Measurements from ENCODE around the gene RELN.

The RELN gene

GRCh38 chr7:103875718-103876117, 113.7 kb downstream of the RELN start:
- Histone ChIP-seq H3K4ac (ENCODE audit: low read depth in 1 of 2, low read length in 2 of 2) (no peak overlapping the region), H3K23ac (ENCODE audit: low read length in 2 of 2) (no peak overlapping the region), H4K8ac (ENCODE audit: low read length) (no peak overlapping the region), H2BK12ac (ENCODE audit: low read length in 2 of 2) (no peak overlapping the region), H3K27ac (ENCODE audit: low read length, poor library complexity, severe bottlenecking) (no peak overlapping the region), H3K36me3 (ENCODE audit: control insufficient read depth in 1 of 2, insufficient read depth in 2 of 2, low read depth in 1 of 2, low read length in 2 of 2) (no peaks in the 10 kb centered on the region), H3K18ac (ENCODE audit: low read depth in 1 of 2, low read length in 2 of 2) (no peak overlapping the region), H2AFZ (ENCODE audit: low read depth, low read length) (no peak overlapping the region), H2BK15ac (ENCODE audit: low read depth, poor library complexity, severe bottlenecking) (no peak overlapping the region), H2BK120ac (ENCODE audit: low read depth, low read length) (no peak overlapping the region), H3K4me3 (ENCODE audit: insufficient read depth in 1 of 2, low read depth in 1 of 2, low read length in 2 of 2) (no peak overlapping the region), H3K4me2 (ENCODE audit: low read length, poor library complexity, severe bottlenecking) (no peak overlapping the region), H4K91ac (ENCODE audit: low read length) (no peak overlapping the region), H2AK5ac (ENCODE audit: low read length, severe bottlenecking) (no peak overlapping the region), H3K14ac (ENCODE audit: low read length in 2 of 2) (no peak overlapping the region), H3K4me1 (ENCODE audit: control insufficient read depth, insufficient read depth, low read depth, low read length) (no peaks in the 10 kb centered on the region), H3K9ac (ENCODE audit: low read length) (no peak overlapping the region), H3K27me3 (ENCODE audit: control insufficient read depth in 1 of 2, insufficient read depth in 1 of 2, low read length in 2 of 2) (no peaks in the 10 kb centered on the region), H2BK5ac (ENCODE audit: low read depth, low read length, poor library complexity, severe bottlenecking) (no peak overlapping the region), H3K9me3 (ENCODE audit: control insufficient read depth, low read length) (no peaks in the 10 kb centered on the region), H3K79me1 (replicated peaks; ENCODE audit: low read length, poor library complexity, severe bottlenecking) (no peaks in the 10 kb centered on the region)
- no peak for DNase-seq

GRCh38 chr7:103871473-103871872, 118.0 kb downstream of the RELN start:
- Histone ChIP-seq H2BK15ac (ENCODE audit: low read depth, poor library complexity, severe bottlenecking) (no peak overlapping the region), H3K23ac (ENCODE audit: low read length in 2 of 2) (no peak overlapping the region), H3K9me3 (ENCODE audit: control insufficient read depth, low read length) (no peaks in the 10 kb centered on the region), H2AK5ac (ENCODE audit: low read length, severe bottlenecking) (no peak overlapping the region), H3K4ac (ENCODE audit: low read depth in 1 of 2, low read length in 2 of 2) (no peak overlapping the region), H3K18ac (ENCODE audit: low read depth in 1 of 2, low read length in 2 of 2) (no peak overlapping the region), H2BK5ac (ENCODE audit: low read depth, low read length, poor library complexity, severe bottlenecking) (no peak overlapping the region), H4K91ac (ENCODE audit: low read length) (no peak overlapping the region), H3K27ac (ENCODE audit: low read length, poor library complexity, severe bottlenecking) (no peak overlapping the region), H3K9ac (ENCODE audit: low read length) (no peak overlapping the region), H3K14ac (ENCODE audit: low read length in 2 of 2) (no peak overlapping the region), H3K4me3 (ENCODE audit: insufficient read depth in 1 of 2, low read depth in 1 of 2, low read length in 2 of 2) (no peak overlapping the region), H3K27me3 (ENCODE audit: control insufficient read depth in 1 of 2, insufficient read depth in 1 of 2, low read length in 2 of 2) (no peaks in the 10 kb centered on the region), H4K8ac (ENCODE audit: low read length) (no peak overlapping the region), H3K4me1 (ENCODE audit: control insufficient read depth, insufficient read depth, low read depth, low read length) (peaks cover 1% of the 10 kb centered on the region), H2AFZ (ENCODE audit: low read depth, low read length) (no peak overlapping the region), H3K36me3 (ENCODE audit: control insufficient read depth in 1 of 2, insufficient read depth in 2 of 2, low read depth in 1 of 2, low read length in 2 of 2) (no peaks in the 10 kb centered on the region), H2BK12ac (ENCODE audit: low read length in 2 of 2) (no peak overlapping the region), H2BK120ac (ENCODE audit: low read depth, low read length) (no peak overlapping the region), H3K4me2 (ENCODE audit: low read length, poor library complexity, severe bottlenecking) (no peak overlapping the region), H3K79me1 (replicated peaks; ENCODE audit: low read length, poor library complexity, severe bottlenecking) (no peaks in the 10 kb centered on the region)
- DNase-seq, result no peak
- 59% methylated on average over 1 of the region's 2 CpGs for WGBS

GRCh38 chr7:103870664-103871063, 118.8 kb downstream of the RELN start:
- WGBS, result 54% methylated on average over 3 of the region's 3 CpGs
- no peak for DNase-seq
- H3K18ac ChIP-seq (ENCODE audit: low read depth in 1 of 2, low read length in 2 of 2), result no peak overlapping the region
- no peak overlapping the region for H3K4ac ChIP-seq (ENCODE audit: low read depth in 1 of 2, low read length in 2 of 2)
- no peak overlapping the region for H2BK120ac ChIP-seq (ENCODE audit: low read depth, low read length)
- no peak overlapping the region for H2AK5ac ChIP-seq (ENCODE audit: low read length, severe bottlenecking)
- no peak overlapping the region for H3K4me2 ChIP-seq (ENCODE audit: low read length, poor library complexity, severe bottlenecking)
- no peak overlapping the region for H4K8ac ChIP-seq (ENCODE audit: low read length)
- H3K36me3 ChIP-seq (ENCODE audit: control insufficient read depth in 1 of 2, insufficient read depth in 2 of 2, low read depth in 1 of 2, low read length in 2 of 2), result no peaks in the 10 kb centered on the region
- H3K9ac ChIP-seq (ENCODE audit: low read length), result no peak overlapping the region
- no peak overlapping the region for H3K4me3 ChIP-seq (ENCODE audit: insufficient read depth in 1 of 2, low read depth in 1 of 2, low read length in 2 of 2)
- H3K27ac ChIP-seq (ENCODE audit: low read length, poor library complexity, severe bottlenecking), result no peak overlapping the region
- no peak overlapping the region for H2AFZ ChIP-seq (ENCODE audit: low read depth, low read length)
- peaks cover 1% of the 10 kb centered on the region for H3K4me1 ChIP-seq (ENCODE audit: control insufficient read depth, insufficient read depth, low read depth, low read length)
- H3K14ac ChIP-seq (ENCODE audit: low read length in 2 of 2), result no peak overlapping the region
- H3K9me3 ChIP-seq (ENCODE audit: control insufficient read depth, low read length), result no peaks in the 10 kb centered on the region
- H2BK12ac ChIP-seq (ENCODE audit: low read length in 2 of 2), result no peak overlapping the region
- H3K23ac ChIP-seq (ENCODE audit: low read length in 2 of 2), result no peak overlapping the region
- H3K27me3 ChIP-seq (ENCODE audit: control insufficient read depth in 1 of 2, insufficient read depth in 1 of 2, low read length in 2 of 2), result no peaks in the 10 kb centered on the region
- H2BK5ac ChIP-seq (ENCODE audit: low read depth, low read length, poor library complexity, severe bottlenecking), result no peak overlapping the region
- no peak overlapping the region for H2BK15ac ChIP-seq (ENCODE audit: low read depth, poor library complexity, severe bottlenecking)
- no peak overlapping the region for H4K91ac ChIP-seq (ENCODE audit: low read length)
- H3K79me1 ChIP-seq (replicated peaks; ENCODE audit: low read length, poor library complexity, severe bottlenecking), result no peaks in the 10 kb centered on the region

DNA sequence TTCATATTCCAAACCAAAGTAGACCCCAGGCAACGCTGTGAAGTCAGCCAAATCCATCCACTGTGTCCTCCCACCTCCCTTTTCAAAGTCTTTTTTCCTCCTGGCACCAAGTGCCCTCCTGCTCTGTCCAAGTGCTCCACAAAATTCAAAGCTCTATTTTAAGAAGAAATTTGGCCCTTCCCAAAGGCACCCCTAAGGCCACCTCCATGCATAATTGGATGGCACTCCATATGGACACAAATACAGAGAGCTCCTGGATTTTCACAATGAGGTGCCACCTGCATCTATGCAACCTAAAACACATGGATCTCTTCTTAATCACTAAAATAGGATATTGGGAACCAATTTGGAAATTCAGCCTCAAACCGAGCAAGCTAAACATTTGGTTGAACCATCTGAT, 121.6 kb downstream of the RELN start:
- Histone ChIP-seq H3K36me3 (ENCODE audit: control insufficient read depth in 1 of 2, insufficient read depth in 2 of 2, low read depth in 1 of 2, low read length in 2 of 2) (no peaks in the 10 kb centered on the region), H3K4me2 (ENCODE audit: low read length, poor library complexity, severe bottlenecking) (no peak overlapping the region), H2BK12ac (ENCODE audit: low read length in 2 of 2) (no peak overlapping the region), H3K23ac (ENCODE audit: low read length in 2 of 2) (no peak overlapping the region), H2AFZ (ENCODE audit: low read depth, low read length) (no peak overlapping the region), H3K9me3 (ENCODE audit: control insufficient read depth, low read length) (no peaks in the 10 kb centered on the region), H3K4ac (ENCODE audit: low read depth in 1 of 2, low read length in 2 of 2) (no peak overlapping the region), H2BK120ac (ENCODE audit: low read depth, low read length) (no peak overlapping the region), H2BK15ac (ENCODE audit: low read depth, poor library complexity, severe bottlenecking) (no peak overlapping the region), H3K79me1 (replicated peaks; ENCODE audit: low read length, poor library complexity, severe bottlenecking) (no peaks in the 10 kb centered on the region), H2BK5ac (ENCODE audit: low read depth, low read length, poor library complexity, severe bottlenecking) (no peak overlapping the region), H3K27ac (ENCODE audit: low read length, poor library complexity, severe bottlenecking) (no peak overlapping the region), H3K18ac (ENCODE audit: low read depth in 1 of 2, low read length in 2 of 2) (no peak overlapping the region), H4K8ac (ENCODE audit: low read length) (no peak overlapping the region), H3K9ac (ENCODE audit: low read length) (no peak overlapping the region), H3K14ac (ENCODE audit: low read length in 2 of 2) (no peak overlapping the region), H3K4me3 (ENCODE audit: insufficient read depth in 1 of 2, low read depth in 1 of 2, low read length in 2 of 2) (no peak overlapping the region), H3K27me3 (ENCODE audit: control insufficient read depth in 1 of 2, insufficient read depth in 1 of 2, low read length in 2 of 2) (no peaks in the 10 kb centered on the region), H4K91ac (ENCODE audit: low read length) (no peak overlapping the region), H3K4me1 (ENCODE audit: control insufficient read depth, insufficient read depth, low read depth, low read length) (peaks cover 1% of the 10 kb centered on the region), H2AK5ac (ENCODE audit: low read length, severe bottlenecking) (no peak overlapping the region)
- WGBS, result 47% methylated on average over 2 of the region's 2 CpGs
- DNase-seq, result no peak

Measured in mesenchymal stem cell (in vitro differentiated cells and primary cell).